ACC112 (cell line): ENCODE measurements around the gene EFL1.
A peak's percentile ranks its signal among the peaks of the same experiment; 100 is the strongest.

Experiments used
- H2AFZ ChIP-seq: fragments of 200-600 bp; sonication (generic); one replicate; pipeline ENCODE4 v1.6.0; 2017; ENCODE audit warnings: antibody characterized with exemption, low read length; ENCODE audit not compliant: unreplicated experiment
- H3K27ac ChIP-seq: fragments of 200-600 bp; sonication (generic); 2 replicates; pipeline ENCODE4 v1.5.1; 2014; ENCODE audit warnings: low read depth, mild to moderate bottlenecking, antibody characterized with exemption, low read length, moderate library complexity
- H3K27me3 ChIP-seq: fragments of 200-600 bp; sonication (generic); 2 replicates; pipeline ENCODE4 v1.6.1; 2014; ENCODE audit warnings: mild to moderate bottlenecking, antibody characterized with exemption, low read length, moderate library complexity, mixed read lengths; ENCODE audit not compliant: insufficient read depth
- H3K36me3 ChIP-seq: fragments of 200-600 bp; sonication (generic); 2 replicates; pipeline ENCODE4 v1.6.1; 2016; ENCODE audit warnings: mild to moderate bottlenecking, antibody characterized with exemption, low read length, moderate library complexity, mixed read lengths; ENCODE audit not compliant: insufficient read depth
- H3K4me1 ChIP-seq: fragments of 200-600 bp; sonication (generic); one replicate; pipeline ENCODE4 v1.6.1; 2016; ENCODE audit warnings: low read length, mixed read lengths; ENCODE audit not compliant: insufficient read depth, unreplicated experiment, control insufficient read depth
- H3K4me3 ChIP-seq: fragments of 200-600 bp; sonication (generic); 2 replicates; pipeline ENCODE4 v1.5.1; 2014; ENCODE audit warnings: mild to moderate bottlenecking, low read depth, low read length
- H3K79me2 ChIP-seq: fragments of 200-600 bp; sonication (generic); one replicate; pipeline ENCODE4 v1.6.0; 2016; ENCODE audit warnings: low read length; ENCODE audit not compliant: control insufficient read depth, unreplicated experiment, insufficient read depth

Gene EFL1

DNA sequence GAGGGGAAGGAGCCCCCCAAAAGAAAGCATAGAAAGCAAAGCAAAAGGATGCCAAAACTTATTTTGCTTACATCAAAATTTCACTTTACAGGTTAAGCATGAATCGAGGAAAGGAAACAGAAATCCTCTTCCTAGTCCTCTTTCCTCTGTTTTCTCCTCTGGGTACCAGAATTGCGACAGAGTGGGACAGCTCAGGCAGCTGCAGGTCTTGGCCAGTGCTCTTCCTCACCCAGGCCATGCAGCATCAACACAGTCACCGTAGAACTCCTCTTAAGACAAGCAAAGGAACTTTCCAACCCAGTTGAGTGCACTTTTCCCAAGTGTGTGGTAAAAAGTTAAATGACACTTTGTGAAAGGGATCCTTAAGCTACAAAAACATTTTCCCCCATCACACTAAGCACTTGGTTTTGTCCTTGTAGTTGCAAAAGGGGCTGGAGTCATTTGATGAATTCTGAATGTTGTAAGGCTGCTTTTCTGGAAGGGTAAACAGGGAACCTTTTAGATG, 170.8 kb downstream of the EFL1 start:
- H3K4me3 ChIP-seq, result no peak overlapping the region
- no peaks in the 10 kb centered on the region for H3K36me3 ChIP-seq
- no peak overlapping the region for H2AFZ ChIP-seq
- H3K27me3 ChIP-seq, result no peaks in the 10 kb centered on the region
- H3K4me1 ChIP-seq, result peaks cover 5% of the 10 kb centered on the region
- H3K27ac ChIP-seq, result no peak overlapping the region
- H3K79me2 ChIP-seq, result no peaks in the 10 kb centered on the region

DNA sequence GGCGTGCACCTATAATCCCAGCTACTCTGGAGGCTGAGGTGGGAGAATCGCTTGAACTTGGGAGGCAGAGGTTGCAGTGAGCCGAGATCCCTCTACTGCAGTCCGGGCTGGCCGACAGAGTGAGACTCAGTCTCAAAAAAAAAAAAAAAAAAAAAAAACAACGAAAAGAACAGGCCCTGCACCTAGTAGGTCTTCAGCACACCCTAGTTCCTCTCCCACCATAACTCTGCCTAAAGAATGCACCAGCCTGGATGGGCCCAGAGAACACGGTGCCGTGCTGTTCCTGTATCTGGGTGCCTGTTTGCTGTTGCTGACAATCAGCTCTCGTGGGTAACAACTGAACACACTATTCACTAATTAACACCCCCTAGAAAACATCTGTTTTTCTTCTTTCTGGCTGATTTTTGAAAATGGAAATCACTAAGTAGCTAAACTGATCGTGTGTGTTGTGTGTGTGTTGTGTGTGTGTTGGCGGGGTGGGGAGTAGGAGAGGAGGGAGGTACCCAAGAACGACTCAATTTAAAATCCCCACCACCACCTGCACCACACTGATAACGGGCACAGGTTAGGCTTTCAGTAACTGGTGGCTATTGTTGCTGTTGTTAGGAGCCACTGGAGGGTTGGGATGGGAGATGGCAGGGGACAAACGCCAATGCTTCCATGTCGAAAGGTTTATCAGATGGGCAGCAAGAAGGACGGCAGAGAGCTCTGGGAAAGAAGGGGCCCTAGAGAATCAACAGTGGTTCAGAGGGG, 176.1 kb downstream of the EFL1 start:
- Histone ChIP-seq H3K4me1 (peaks cover 9% of the 10 kb centered on the region), H3K79me2 (no peaks in the 10 kb centered on the region), H3K27me3 (peaks cover 6% of the 10 kb centered on the region; the same call in 1 of the 2 replicates), H3K27ac (no peak overlapping the region), H3K36me3 (no peaks in the 10 kb centered on the region), H3K4me3 (no peak overlapping the region), H2AFZ (no peak overlapping the region)

DNA sequence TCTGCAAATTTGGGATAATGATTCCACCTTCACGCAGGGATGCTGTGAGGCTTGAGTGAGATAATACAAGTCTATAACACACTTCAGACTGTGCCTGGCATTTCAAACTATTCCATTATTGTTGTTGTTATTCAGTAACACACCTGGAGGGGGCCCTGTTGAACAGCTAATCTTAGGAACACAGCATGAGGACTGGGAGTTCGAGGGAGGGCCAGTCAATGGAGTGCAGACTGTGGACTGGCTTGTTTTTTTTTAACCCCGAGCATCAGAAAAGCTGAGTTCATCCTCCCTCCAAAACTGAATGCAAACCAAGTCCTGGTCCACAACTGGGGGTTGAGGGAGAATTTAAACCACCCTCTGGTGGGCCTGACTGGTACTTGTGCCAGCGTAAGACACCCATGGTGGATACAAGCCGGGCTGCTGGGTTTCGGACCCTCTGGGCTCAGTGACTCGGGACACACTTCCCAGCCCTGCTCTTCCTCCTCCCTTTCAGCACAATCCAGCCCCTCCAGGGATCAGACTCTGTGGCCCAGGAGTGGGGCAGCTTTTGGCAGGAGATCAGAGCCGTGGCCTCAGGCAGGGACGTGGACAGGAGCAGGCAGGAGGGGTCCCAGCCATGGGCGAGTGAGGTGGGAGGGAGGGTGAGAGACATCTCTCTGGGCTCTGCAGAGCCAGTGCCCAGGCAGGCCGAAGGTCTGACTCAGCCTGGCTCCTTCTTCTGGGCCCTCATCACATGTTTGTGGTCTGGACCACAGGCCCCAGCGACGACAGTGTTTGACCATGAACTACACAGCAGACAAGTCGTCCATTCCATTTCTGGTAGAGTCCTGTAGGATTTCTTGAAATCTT, 180.4 kb downstream of the EFL1 start:
- no peaks in the 10 kb centered on the region for H3K36me3 ChIP-seq
- H2AFZ ChIP-seq, result peak overlapping the region; percentile 53
- no peak overlapping the region for H3K27ac ChIP-seq
- no peak overlapping the region for H3K4me3 ChIP-seq
- H3K4me1 ChIP-seq, result peaks cover 9% of the 10 kb centered on the region
- H3K79me2 ChIP-seq, result no peaks in the 10 kb centered on the region
- peaks cover 15% of the 10 kb centered on the region; the same call in 1 of the 2 replicates for H3K27me3 ChIP-seq

DNA sequence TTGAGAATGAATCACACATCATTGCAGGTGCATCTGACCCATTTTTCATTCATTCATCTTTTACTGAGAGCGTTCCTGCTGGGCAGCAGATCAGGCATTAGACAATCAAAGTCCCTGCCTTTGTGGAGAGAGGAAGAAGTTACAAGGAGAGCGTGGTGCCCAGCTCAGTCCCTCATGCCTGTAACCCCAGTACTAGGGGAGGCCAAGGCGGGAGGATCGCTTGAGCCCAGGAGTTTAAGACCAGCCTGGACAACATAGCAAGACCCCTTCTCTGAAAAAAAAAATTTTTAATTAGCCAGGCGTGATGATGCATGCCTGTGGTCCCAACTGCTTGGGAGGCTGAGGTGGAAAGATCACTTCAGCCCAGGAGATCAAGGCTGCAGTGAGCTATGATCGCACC, 181.8 kb downstream of the EFL1 start:
- Histone ChIP-seq H3K4me3 (no peak overlapping the region), H2AFZ (no peak overlapping the region), H3K27ac (no peak overlapping the region), H3K27me3 (peaks cover 15% of the 10 kb centered on the region; the same call in 1 of the 2 replicates), H3K4me1 (peaks cover 9% of the 10 kb centered on the region), H3K79me2 (no peaks in the 10 kb centered on the region), H3K36me3 (no peaks in the 10 kb centered on the region)
